GM18951 (cell line): ENCODE measurements around the gene CYB561D2.

Source experiments
- POLR2A ChIP-seq: IDR thresholded peaks from 4 replicates; pipeline ENCODE4 v1.6.1; 2011; ENCODE audit warnings: mild to moderate bottlenecking; ENCODE audit not compliant: insufficient read length, insufficient read depth; ENCODE audit errors: extremely low read depth
- in situ Hi-C: fragments of 300-500 bp; cut with MboI; formaldehyde crosslinking; loops from one replicate; pipeline ENCODE4 v1.12.0; 2022; ENCODE audit warnings: low sequenced_read_pairs, mixed read lengths, inconsistent platforms; ENCODE audit not compliant: unreplicated experiment

The CYB561D2 gene

GRCh38 chr3:50385754-50386153 lies 35.1 kb downstream of the CYB561D2 start:
- no peak for TF ChIP-seq POLR2A
- in situ Hi-C loops: no loop called here

- in situ Hi-C loops: no loop called here
- TF ChIP-seq POLR2A: no peak
Observed at GRCh38 chr3:50388016-50388719, 37.5 kb downstream of the CYB561D2 start.

DNA sequence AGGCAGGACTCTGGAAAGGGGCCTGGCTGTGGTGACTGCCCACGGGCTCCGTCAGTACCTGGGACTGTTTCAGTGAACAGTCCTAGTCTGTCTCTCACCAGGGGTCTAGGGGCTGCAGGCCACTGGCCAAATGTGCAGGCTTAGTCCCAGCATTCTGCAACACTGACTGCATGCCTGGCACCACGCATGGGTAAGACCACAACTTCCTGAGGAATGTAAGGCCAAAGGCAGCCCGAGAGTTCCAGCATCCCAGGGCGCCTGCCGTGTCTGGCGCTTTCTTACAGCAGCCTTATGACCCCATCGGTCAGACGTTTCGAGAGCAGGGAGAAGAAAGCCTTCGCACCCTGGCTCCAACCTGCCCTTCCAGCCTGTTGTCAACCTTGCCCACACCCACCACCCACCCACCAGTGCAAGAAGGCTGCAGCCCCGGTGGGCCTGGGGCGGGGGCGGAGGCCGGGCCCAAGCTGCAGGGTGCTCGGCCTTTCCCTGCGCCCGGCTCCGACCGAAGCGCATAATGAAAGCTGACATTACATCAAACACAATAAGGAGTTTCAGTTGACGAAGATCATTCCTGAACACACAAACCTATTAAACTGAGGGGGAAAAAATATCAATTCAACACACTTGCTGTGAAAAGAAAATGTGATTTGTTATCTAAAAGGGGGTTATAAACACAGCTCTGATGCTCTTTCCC lies 38.2 kb downstream of the CYB561D2 start:
- in situ Hi-C loops: no loop called here
- TF ChIP-seq POLR2A: no peak

DNA sequence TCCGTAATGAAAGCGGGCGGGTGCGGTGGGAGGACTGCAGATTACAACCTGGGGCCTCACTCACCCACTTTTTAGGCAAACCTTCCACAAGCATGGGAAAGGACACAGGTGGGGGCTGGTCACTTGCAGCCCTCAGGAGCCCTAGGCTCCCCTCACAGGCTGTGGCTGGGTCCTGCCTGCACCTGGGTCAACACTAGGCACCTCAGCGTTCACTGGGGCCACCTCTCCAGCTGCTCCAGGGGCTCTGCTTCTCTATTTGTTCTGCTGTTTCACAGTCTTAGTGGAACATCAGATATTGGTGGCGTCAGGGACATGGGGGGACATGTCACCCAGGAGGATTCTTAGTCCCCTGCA lies 38.7 kb downstream of the CYB561D2 start:
- in situ Hi-C loops: no loop called here
- TF ChIP-seq POLR2A: no peak

DNA sequence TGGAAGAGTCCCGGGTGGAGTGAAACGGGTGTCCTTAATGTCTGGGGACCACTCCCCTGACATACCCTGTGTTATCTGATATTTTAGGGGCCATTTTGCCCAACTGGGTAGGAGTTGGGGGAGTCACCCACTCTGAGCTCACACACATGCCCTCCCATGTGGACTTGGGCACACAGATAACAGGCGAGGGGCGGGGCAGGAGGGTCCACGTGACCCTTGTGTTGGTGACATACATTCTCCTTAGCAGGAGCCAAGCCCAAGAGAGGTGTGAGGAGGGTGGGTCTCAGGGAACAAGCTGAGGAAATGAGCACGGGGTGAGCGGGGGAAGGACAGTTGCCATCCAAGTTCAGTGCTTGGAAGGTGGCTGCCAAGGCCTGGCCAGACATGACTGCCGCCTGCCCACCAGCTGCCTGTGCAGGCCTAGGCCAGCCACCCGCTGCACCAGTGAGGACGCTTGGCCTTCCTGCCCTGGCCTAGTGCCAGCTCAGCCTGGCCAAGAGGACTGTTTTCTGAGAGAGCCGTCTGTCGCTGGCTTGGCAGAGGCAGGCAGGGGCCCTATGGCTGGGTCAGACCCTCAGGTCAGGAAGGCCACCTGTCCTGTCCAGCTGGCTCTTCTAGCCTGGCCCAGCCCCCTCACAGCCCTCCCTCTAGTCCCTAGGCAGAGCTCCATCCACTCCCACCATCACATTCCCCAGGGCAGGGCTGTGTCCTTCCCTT lies 40.0 kb downstream of the CYB561D2 start:
- in situ Hi-C loops: no loop called here
- TF ChIP-seq POLR2A: no peak

DNA sequence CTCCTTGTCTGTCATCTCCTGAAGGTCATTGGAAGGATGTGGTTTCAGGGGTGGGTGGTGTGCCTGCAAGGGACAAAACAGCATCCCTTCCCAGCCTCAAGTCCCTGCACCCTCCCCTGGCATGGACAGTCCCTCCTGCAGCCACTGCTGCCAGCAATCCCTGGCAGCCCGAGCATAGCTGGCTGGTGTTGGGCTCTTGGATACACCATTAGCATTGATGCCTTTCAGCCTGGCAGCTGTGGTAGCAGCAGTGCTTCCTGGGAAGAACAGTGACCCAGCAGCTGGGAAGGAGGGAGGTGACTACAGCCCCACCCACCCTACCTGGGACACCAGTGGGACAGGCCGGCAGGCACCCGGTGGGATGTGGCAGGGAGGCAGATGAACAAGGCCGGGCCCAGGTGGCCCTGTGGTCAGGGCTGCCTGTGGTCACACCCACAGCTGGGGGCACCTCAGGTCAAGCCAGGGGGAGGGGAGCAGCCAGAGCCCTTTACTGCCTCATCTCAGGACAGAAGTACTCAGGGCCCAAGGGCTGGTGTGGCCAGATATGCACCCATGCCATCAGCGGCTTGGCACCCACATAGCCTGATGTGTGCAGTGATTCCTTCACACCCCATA lies 41.5 kb downstream of the CYB561D2 start:
- in situ Hi-C loops: no loop called here
- TF ChIP-seq POLR2A: no peak

DNA sequence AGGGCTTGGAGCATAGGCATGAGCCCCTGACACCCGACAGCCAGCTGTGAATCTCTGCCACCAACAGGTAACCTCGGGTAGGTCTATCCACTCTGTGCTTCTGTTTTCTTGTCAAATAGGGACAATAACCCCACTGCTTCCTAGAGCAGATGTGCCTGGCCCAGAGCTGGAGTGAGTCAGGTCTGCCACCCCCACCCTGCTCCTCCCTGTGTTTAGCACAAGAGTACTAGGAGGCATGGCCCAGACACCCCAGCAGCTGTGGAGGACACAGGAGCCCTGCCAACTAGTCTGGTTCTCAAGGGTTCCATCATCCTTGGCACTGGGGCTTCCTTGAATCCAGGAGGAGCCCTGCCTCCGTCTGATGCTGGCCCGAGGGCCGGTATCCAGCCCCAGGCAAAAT lies 42.4 kb downstream of the CYB561D2 start:
- in situ Hi-C loops: no loop called here
- TF ChIP-seq POLR2A: no peak

GRCh38 chr3:50395070-50395860 lies 44.6 kb downstream of the CYB561D2 start:
- in situ Hi-C loops: no loop called here

DNA sequence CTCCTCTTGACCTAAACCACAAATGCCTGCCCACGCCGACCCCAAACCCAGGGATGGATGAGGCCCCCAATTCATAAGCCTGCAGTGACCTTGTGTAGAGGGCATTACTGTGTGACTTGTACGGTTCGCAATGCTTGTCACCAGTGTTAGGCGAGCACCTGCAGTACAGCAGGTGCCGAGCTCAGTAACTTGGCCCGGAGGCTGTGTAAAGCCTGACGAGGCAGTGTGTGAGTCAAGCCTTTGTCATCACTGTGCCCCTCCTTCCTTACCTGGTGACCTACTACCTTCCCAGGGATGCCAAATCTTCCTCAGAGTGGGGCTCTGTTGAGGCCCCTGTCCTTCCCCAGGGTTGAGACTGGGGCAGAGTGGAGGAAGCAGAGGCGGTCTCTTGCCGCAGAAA lies 45.8 kb downstream of the CYB561D2 start:
- in situ Hi-C loops: no loop called here

More at GRCh38 chr3:50395070-50395860, 44.6 kb downstream of the CYB561D2 start:
- no peak for TF ChIP-seq POLR2A

GRCh38 chr3:50401978-50402595 lies 51.4 kb downstream of the CYB561D2 start:
- no peak for TF ChIP-seq POLR2A
- in situ Hi-C loops: no loop called here

More for the DNA sequence above, 45.8 kb downstream of the CYB561D2 start:
- no peak for TF ChIP-seq POLR2A
